GM18861 (cell line): ENCODE measurements around the gene CILP2.

ENCODE experiments used
- ATAC-seq: cut with Tn5 transposase; IDR thresholded peaks from one replicate; pipeline ENCODE4 v1.9.1; 2021; ENCODE audit not compliant: unreplicated experiment

The CILP2 gene

GRCh38 chr19:19538061-19538784, at the start of gene CILP2:
Gene CILP2, plus strand, starts transcription at chr19:19538265. Its CDS starts 85 bp downstream, at chr19:19538350.
- no peak for ATAC-seq

- peak; percentile 53 for ATAC-seq
These were observed 49.0 kb upstream of the CILP2 start for GRCh38 chr19:19488875-19489690.

- ATAC-seq, result no peak
These were observed 48.3 kb upstream of the CILP2 start for GRCh38 chr19:19489804-19490204.

- peak; percentile 26 for ATAC-seq
These were observed 47.7 kb upstream of the CILP2 start for GRCh38 chr19:19490214-19490968.

GRCh38 chr19:19491321-19492025, 46.6 kb upstream of the CILP2 start:
- ATAC-seq, result no peak

- ATAC-seq, result no peak
These were observed 45.9 kb upstream of the CILP2 start for GRCh38 chr19:19492026-19492610.

- ATAC-seq, result no peak
These were observed 44.1 kb upstream of the CILP2 start for GRCh38 chr19:19493841-19494546.

- ATAC-seq, result no peak
These were observed 42.2 kb upstream of the CILP2 start for GRCh38 chr19:19495614-19496603.

- no peak for ATAC-seq
These were observed 39.6 kb upstream of the CILP2 start for GRCh38 chr19:19498255-19498991.

GRCh38 chr19:19499272-19499995, 38.6 kb upstream of the CILP2 start:
- no peak for ATAC-seq

GRCh38 chr19:19500975-19501644, 37.0 kb upstream of the CILP2 start:
- ATAC-seq, result no peak

GRCh38 chr19:19501798-19502197, 36.3 kb upstream of the CILP2 start:
- no peak for ATAC-seq

- no peak for ATAC-seq
These were observed 35.8 kb upstream of the CILP2 start for GRCh38 chr19:19502281-19502680.

GRCh38 chr19:19502808-19503602, 35.1 kb upstream of the CILP2 start:
- ATAC-seq, result no peak

- ATAC-seq, result no peak
These were observed 33.1 kb upstream of the CILP2 start for GRCh38 chr19:19504754-19505668.
